Epidermal melanocyte (primary cell): ENCODE data around the gene FZR1.

Experiments
- DNase-seq: peaks from one replicate; pipeline ENCODE4 v3.0.0; 2011; ENCODE audit warnings: low spot score; ENCODE audit not compliant: insufficient read length

Gene FZR1

DNA sequence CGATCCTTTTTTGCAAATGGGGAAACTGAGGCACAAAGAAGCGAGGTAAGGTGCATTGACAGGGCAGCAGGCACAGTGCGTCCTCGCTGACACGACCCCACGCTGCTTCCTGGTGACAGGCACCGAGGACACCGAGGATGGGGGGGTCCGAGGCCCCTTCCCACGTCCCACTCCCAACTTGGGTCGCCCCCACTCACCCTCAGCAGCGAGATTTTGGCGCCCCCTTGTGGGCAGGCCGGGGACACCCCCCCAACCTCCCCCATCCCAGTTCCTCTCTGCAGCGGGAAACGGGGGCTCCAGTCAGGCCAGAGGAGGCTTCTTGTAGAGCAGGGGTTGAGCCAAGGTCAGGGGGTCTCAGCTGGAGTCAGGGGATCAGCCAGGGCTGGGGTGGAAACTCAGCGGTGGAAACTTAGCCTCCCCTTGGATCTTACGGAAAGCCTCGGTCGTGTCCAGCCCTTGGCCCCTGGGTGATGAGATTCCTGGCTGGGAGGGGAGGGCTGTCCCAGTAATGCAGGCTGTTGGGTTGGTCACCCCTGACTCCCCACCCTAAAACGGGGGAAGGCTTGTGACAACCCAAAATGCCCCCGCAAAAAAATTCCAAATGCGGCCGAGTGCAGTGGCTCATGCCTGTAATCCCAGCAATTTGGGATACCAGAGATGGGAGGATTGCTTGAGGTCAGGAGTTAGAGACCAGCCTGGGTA lies 34.0 kb upstream of the FZR1 start:
- DNase-seq, result no peak

DNA sequence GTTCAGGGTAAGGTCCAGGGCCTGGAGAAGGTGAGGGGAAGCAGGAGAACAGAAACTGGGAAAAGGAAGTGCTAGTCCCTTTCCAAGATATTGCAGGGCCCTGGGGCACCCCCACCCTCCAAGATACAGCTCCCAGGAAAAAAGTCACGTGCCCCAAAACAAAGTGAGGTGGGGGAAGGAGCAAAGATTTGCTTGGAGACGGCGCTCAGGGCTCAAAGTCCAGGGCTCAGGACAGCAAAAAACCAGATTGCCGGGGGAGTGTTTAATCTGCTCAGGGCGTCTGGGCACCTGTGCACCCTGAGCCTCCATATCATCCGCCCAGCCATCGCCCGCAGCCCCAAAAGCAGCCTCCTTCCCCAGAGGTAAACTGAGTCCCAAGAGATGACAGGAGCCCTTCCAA lies 32.1 kb upstream of the FZR1 start:
- DNase-seq, result no peak

DNA sequence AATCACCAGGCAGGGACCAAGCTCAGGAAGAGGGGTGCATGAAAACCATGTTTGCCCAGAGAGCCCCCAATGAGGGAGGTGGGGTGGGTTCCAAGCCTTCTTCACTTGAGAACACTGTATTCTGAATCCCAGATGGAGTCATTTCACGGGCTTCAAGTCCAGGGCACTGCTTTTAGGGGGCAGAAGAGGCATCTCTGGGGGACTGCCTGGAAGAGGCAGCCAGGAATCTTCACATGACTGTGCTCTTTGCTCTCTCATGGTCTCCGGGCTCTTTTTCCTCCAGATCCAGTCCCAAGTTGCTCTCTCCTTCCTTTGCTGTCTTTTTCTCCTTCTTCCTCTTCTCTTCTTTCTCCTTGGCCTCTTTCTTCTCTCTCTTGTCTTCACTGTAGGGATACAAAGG lies 31.5 kb upstream of the FZR1 start:
- DNase-seq, result no peak

DNA sequence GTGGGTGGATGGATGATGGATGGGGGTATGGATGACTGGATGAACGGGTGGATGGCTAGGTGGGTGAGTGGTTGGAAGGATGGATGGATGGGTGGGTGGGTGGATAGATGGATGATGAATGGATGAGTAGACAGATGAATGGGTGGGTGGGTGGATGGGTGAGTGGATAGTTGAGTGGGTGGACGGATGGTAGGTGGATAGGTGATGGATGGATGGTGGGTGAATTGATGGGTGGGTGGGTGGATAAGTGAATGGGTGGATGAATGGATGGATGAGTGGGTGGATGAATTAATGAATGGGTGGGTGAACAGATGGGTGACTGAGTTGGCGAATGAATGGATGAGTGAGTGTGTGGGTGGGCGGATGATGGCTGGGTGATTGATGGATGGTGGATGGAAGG lies 30.7 kb upstream of the FZR1 start:
- no peak for DNase-seq

DNA sequence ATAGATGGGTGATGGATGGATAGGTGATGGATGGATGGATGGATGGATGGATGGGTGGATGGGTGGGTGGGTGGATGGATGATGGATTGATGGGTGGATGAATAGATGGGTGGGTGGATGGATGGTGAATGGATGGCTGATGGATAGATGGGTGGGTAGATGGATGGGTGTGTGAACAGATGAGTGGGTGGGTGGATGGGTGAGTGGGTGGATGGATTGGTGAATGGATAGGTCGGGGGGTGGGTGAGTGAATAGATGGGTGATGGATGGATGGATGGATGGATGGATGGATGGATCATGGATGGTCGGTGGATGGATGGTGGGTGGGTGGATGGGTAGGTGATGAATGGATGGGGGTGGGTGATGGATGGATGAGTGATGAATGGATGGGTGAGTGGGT lies 29.3 kb upstream of the FZR1 start:
- no peak for DNase-seq

DNA sequence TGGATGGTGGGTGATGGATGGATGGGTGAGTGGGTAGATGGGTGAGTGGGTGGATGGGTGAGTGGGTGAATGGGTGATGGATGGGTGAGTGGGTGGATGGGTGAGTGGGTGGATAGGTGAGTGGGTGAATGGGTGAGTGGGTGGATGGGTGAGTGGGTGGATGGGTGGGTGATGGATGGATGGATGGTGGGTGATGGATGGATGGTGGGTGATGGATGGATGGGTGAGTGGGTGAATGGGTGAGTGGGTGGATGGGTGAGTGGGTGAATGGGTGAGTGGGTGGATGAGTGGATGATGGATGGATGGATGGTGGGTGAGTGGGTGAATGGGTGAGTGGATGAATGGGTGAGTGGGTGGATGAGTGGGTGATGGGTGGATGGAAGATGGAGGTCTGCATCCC lies 28.6 kb upstream of the FZR1 start:
- DNase-seq, result no peak

DNA sequence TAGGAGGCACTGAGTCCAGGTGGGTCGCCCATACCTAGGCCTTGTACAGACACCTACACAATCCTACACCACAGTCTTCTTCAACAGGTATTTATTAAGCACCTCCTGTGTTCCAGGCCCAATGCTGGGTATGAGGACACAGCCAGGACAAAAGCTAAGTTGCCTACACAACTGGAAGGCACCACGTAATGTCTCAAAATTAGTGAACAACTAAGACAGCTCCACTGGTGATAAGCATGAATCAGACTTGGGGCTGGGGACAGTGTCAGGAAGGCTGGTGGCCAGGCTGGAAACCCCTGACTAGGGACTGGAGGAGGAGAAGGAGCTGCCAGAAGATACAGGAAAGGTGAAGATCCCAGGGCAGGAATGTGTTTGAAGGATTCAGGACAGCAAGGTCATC lies 28.2 kb upstream of the FZR1 start:
- DNase-seq, result no peak

DNA sequence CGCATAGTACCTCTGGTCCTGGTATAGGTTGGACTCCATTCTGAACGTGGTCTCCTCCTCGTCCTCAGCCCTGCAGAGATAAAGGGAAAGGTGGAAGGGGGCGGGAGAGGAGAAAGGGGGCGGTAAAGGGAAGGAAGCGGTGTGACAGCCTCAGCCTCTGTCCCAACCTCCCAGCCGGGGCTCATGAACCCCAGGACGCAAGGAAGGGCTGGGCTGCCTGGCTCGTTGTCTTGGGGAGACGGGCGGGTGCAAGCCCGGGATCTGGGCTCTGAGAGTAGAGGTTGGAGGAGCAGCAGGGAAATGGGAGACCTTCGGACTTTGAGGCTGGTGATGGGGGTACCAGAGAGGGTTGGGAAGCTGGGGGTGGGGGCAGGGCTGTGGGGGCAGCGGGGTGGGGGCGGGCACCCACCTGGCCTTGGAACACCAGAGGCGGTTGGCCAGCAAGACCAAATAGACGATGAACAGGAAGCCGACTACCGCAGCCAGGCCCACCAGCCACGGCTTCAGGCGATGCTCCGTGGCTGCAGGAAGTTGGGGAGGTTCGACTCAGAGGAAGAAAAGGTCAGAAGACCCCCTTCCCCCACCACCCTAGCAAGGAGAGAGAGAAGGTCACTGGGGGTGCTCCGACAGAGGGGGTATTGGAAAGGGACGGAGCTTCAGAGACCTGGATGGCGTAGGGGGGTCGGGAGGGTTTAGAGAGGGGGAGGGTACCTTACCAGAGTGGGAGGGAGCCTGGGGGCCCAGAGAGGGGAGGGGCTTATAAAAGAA lies 27.5 kb upstream of the FZR1 start:
- no peak for DNase-seq

DNA sequence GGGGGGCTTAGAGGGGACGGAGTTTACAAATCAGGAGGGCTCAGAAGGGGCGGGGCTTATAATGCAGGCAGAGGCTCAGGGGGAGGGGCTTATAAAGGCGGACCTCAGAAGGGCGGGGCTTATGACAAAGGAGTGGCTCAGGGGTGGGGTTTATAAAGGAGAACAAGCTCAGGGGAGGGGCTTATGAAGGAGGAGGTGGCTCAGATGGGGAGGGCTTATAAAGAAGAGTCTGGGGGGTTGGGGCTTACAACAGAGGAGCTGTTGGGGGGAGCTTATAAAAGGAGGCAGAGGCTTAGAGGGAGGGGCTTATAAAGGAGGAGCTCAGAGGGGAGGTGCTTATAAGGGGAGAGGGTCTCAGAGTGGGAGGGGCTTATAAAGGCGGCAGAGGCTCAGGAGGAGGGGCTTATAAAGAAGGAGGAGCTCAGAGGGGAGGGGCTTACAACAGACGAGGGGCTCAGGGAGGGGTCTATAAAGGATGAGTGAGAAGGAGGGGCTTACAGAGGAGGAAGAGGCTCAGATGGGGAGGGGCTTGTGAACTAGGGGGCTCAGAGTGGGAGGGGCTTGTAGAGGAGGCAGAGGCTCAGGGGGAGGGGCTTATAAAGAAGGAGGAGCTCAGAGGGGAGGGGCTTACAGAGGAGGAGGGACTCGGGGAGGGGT lies 26.8 kb upstream of the FZR1 start:
- DNase-seq, result no peak

DNA sequence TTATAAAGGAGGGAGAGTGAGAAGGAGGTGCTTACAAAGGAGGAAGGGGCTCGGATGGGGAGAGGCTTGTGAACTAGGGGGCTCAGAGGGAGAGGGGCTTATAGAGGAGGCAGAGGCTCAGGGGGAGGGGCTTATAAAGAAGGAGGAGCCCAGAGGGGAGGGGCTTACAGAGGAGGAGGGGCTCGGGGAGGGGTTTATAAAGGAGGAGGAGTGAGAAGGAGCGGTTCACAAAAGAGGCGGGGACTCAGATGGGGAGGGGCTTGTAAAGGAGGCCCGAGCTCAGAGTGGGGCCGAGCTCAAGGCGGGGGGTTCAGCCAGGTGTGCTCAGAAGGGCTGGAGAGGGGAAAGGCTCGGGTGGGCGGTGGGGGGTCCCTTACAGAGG lies 26.3 kb upstream of the FZR1 start:
- no peak for DNase-seq

DNA sequence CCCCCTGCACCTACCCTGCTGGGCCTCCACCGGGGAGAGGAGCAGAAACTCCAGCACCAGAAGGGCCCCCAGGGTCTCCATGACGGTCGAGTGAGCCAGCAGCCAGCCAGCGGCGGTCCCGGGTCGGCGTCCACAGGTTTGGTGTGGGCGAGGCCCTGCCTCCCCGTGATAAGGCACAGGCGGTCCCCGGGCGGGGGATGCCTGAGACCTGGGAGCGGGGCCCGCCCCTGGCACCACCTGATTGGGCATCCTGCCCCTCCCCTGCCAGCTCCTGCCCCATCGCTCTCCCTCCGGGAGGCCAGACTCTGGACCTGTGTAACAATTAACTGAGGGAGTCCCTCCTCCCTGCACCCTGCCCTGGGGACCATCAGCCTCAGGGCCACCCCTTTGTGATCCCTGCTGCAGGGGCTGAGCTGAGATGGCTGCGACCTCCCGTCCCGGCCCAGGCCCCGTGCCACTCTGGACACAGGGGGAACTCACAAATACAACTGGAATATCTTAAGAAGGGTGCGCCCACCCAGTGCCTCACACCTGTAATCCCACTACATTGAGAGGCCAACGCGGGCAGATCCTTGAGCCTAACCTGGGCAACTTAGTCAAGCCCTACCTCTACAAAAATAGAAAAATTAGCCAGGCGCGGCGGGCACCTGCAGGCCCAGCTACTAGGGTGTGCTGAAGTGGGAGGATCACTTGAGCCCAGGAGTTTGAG lies 25.6 kb upstream of the FZR1 start, which contains the start of gene SMIM24:
Gene SMIM24, minus strand, starts transcription at position 143 of the 709 bp plus-strand sequence. Its CDS starts 62 bp downstream, at position 81.
- DNase-seq, result no peak

DNA sequence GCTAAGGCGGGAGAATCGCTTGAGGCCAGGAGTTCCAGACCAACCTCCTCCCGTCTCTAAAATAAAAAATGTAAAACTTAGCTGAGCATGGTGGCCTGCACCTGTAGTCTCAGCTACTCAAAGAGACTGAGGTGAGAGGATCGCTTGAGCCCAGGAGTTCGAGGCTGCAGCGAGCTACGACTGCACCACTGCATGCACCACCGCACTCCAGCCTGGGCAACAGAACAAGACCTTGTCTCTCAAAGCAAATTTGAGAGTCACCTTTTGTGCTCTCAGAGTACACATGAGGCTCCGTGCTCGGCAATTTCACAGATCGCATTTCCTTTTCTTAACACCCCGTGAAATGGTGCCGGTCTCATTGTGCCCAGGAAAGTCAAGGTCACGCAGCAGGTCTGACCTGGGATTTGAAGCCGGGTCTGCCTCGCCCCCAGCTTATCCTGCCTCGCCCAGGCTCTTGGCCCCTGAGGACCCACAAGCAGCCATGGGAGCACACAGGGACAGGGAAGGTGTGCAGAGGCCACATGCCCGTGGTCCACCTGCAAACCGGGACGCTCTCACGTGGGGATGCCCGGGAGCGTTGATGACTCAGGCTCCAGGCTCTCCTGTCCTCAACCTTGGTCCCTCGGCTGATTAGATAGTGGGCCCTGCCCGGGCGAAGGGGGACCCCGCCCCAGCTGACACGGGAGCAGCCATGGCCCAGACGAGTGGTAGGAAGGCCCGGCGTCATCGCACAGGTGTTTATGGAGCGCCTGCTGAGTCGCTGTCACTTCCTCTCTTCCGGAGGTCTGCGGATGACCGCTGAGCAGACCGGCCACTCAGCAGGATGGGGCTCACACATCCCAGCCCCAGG lies 24.6 kb upstream of the FZR1 start:
- DNase-seq, result no peak

DNA sequence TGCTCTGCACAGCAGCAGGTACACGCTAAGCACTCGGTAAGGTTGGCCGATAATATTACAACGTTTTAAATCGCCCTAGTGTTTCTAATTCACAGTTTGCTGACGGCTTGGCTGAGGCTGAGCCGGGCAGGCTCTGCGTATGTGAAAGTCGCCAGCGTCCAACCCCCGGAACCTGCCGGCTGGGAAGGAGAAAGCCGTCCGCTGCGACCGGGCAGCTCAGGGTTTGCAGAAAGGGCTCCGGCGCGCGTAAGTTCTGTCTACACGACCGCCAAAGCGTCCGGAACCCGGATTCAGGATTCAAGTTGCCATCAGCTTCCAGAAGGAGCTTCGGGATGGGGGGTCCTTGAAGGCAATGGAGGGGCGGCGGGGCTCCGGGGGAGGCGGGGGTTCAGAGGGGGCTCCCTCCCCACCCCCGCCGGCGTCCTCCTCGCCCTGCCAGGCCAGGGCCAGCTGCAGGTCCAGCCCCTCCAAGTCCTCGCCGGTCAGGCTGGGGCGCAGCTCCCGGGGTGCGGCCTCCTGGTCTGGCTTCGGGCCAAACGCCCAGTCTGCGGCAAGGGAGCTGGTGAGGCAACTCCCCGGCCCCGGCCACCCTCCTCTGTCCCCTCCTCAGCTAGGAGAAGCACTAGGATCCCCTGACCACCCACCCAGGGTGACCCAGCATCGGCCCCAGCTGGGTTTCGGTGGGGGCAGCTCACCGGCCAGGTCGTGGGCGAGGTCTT lies 23.4 kb upstream of the FZR1 start:
- no peak for DNase-seq

DNA sequence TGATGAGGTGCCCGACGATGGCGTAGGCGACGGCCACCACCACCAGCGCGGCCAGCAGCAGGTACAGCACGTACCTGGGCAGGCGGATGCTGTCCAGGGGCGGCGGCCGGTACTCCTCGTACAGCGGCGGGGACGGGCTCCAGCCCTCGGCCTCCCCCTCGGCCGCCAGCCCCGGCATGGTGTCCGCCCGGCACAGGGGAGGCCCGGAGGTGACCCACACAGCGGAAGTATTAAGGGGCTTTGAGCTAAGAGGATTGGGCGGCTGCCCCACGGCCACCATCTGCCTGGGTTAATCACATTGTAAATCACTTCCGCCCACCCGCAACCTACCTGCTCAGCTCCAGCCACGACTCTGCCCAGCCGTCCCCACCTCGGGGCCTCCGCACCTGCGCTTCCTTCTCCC lies 22.9 kb upstream of the FZR1 start, which contains the start of gene SMIM44:
Gene SMIM44, minus strand, starts transcription at position 216 of the 403 bp plus-strand sequence. Its CDS starts 38 bp downstream, at position 178.
- no peak for DNase-seq

DNA sequence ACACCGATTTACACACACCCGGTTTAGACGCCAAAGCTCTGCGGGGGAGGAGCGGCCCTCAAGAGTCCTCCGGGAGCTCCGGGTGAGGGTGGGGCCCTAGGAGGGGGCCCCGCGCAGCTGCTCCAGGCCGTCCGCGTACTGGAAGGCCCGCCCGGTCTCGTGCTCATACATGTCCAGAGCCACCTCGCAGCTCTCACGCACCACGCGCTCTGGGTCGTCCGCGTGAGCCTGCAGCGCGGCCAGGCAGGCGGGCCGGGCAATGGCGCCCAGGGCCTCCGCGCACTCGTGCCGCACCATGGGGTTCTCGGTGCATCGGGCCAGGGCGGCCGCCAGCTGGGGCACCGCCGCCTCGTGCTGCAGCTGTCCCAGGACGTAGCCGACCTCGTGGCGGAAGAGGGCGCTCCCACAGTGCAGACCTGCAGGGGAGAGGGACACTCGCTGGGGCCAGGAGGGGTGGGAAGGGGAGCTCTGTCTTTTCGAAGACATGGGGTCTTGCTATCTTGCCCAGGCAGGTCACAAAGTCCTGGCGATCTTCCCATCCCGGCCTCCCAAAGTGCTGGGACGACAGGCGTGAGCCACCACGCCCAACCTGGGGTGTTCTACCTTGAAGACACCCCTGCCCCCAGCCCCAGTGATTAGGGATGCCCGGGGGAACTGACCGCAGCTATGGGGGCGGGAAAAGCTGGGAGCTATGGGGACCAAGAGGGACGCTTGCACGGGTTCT lies 14.6 kb upstream of the FZR1 start:
- DNase-seq, result no peak

DNA sequence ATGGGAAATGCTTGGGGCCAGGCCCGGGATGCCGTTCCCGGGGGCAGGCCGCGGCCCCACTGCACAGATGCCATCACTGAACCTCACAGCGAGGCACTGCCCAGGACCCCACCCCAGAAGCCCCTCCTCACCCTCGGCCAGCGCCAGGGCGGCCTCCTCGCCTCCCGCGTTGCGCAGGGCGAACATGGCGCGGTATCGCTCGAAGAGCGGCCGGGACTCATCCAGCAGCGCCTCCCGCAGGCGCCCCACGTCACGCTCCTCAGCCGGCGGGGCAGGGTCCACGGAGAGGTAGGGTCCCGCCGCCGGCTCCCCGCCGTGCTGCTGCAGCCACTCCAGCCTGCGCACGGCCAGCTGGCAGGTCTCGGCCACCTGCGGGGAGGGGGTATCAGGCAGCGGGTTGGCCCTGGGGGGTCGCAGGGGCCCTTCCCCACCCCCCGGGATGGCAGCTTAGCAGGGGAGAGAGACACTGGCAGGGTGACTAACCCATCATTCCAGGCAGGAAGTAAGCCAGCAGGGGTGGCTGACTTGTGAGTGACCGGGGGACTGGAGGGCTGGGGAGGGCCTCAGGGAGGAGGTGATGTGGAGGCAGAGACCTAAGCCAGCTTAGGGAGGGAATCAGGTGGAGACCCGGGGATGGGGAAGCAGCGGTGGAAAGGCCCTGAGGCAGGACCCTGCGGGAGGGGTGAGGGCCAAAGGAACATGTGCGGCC lies 13.8 kb upstream of the FZR1 start:
- no peak for DNase-seq

DNA sequence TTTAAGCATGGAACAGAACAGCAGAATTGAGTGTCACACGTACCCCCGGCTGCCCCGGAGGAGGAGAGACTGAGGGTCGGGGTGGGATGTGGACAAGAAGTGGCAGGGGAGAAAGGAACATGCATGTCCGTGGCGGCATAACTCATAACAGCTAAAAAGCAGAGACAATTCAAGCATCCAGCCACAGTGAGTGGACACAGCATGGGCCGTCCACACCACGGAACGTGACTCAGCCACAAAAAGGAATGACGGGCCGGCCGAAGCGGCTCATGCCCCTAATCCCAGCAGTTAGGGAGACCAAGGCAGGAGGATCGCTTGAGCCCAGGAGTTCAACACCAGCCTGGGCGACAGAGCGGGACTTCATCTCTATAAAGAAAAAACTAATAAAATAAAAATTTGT lies 13.2 kb upstream of the FZR1 start:
- no peak for DNase-seq

DNA sequence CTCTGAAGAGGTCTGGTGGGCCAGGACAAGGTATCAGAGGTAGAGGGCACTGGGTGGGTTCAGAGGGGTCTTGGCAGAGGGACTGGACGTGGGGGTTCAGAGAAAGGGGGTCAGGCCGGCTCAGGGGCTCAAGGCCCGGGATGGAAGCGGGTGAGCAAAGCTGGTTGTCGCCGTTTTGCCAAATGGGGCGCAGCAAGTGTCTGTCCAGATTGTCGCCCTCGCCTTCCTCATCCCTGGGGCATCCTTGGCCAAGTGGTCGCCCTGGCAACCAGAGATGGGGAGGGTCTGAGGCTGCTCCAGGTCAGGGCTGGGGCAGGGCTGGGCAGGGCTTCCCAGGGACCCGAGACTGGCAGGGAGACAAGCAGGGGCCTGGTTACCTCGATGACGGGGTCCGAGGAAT lies 12.5 kb upstream of the FZR1 start:
- DNase-seq, result no peak

DNA sequence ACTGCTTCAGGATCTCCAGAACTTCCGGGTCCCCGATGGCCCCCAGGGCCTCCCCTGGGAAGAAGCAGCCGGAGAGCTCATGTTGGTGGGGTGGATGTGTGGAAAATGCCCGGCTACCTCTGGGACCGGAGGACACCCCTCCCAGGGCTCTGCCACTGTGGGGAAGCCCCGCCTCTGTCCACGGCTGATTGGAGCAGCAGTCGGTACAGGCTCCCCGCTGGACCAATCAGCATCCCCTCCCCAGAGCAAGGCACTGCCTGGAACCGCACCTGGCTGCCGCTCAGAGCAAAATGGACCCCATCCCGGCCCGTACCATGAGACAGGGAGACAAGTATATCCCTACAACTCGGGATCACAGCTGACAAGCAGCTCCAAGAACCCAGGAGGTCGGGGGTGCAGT lies 12.1 kb upstream of the FZR1 start:
- no peak for DNase-seq
